Psoas muscle (tissue), 8 donors: ENCODE measurements around the gene PDE6D. TPM values are rescaled to one million over a fixed set of nuclear protein-coding genes. Genes with fewer than 3 reads are reported as not detected.

Experiments used
- ATAC-seq, 4 donors: fragments of 200-7000 bp; cut with Tn5 transposase; one replicate each; pipeline ENCODE4 v1.9.1; 2020; ENCODE audit warnings: moderate library complexity in 3 of 4, mild to moderate bottlenecking in 2 of 4
- DNase-seq, 2 donors: peaks; one replicate each; pipeline ENCODE4 v3.0.0-alpha.2; 2020
- H3K27ac ChIP-seq: fragments of 200-600 bp; one replicate; pipeline ENCODE4 v1.8.0; 2022
- H3K27me3 ChIP-seq, 3 donors: fragments of 200-600 bp in 1 of 3; one replicate each; pipeline versions ENCODE4 v1.6.1 to v1.8.0; 2013 to 2022; ENCODE audit warnings: low read length in 2 of 3, mild to moderate bottlenecking in 2 of 3, moderate library complexity in 1 of 3; ENCODE audit not compliant: insufficient read depth in 3 of 3
- H3K36me3 ChIP-seq, 2 donors: fragments of 200-600 bp in 1 of 2; one replicate each; pipeline versions ENCODE4 v1.6.1 to v1.8.0; 2013 to 2022; ENCODE audit warnings: low read depth in 1 of 2, mild to moderate bottlenecking in 1 of 2, moderate library complexity in 1 of 2; ENCODE audit not compliant: insufficient read depth in 1 of 2
- H3K4me1 ChIP-seq: fragments of 200-600 bp; one replicate; pipeline ENCODE4 v1.8.0; 2022
- H3K4me3 ChIP-seq: fragments of 200-600 bp; one replicate; pipeline ENCODE4 v1.8.0; 2022; ENCODE audit warnings: mild to moderate bottlenecking
- H3K9me3 ChIP-seq: fragments of 200-600 bp; one replicate; pipeline ENCODE4 v1.8.0; 2022
- WGBS, 3 donors: extraction: QIAGEN DNeasy Blood & Tissue Kit; methylation state at CpG; one replicate each; pipeline versions ENCODE4 v1.1.6 to v1.1.7; 2013; 5-methylcytosine and 5-hydroxymethylcytosine counted together
- intact Hi-C, 2 donors: fragments of 100-400 bp; cut with DNase I; formaldehyde crosslinking; loops; one replicate each; pipeline versions ENCODE4 v1.11.0 to v1.14.2; 2022
- polyA plus RNA-seq, 3 donors: library from polyadenylated mRNA; stranded (reverse); fragments of 200-250 nt; gene quantifications; one replicate each; pipeline ENCODE4 v1.2.3, GENCODE V29; 2013
- total RNA-seq, 4 donors: library from RNA; stranded (reverse); fragmentation: NEBNext Ultra II Directional in 2 of 4; extraction: Animal tissue kit (Norgen Biotek cat#: 25700) in 2 of 4; gene quantifications; one replicate each; pipeline versions ENCODE4 v1.2.1 to v1.2.4, GENCODE V29; 2021 to 2023
- TF ChIP-seq, protein P1 (sequence below): fragments of 200-600 bp; IDR thresholded peaks from one replicate; pipeline ENCODE4 v1.8.0; 2022; ENCODE audit warnings: antibody characterized with exemption
- donor health status: healthy with polysubstance abuse.
- donor health status: DM: no; HTN: no; CAD: no; lungs with moderate emphysema.
- donor health status: Bipolar disorder and iron deficiency.
- donor health status: healthy.
- donor health status: DM: yes; HTN: yes; CAD: no.
- donor health status: DM: no; HTN: no; CAD: no.
- donor health status: DM: no; HTN: no; CAD: no.
- donor health status: DM: yes; HTN: yes; CAD: no.

The PDE6D gene
- total and polyA plus RNA-seq, 7 donors = 8.7 to 22.5 (median 13.8) TPM

DNA sequence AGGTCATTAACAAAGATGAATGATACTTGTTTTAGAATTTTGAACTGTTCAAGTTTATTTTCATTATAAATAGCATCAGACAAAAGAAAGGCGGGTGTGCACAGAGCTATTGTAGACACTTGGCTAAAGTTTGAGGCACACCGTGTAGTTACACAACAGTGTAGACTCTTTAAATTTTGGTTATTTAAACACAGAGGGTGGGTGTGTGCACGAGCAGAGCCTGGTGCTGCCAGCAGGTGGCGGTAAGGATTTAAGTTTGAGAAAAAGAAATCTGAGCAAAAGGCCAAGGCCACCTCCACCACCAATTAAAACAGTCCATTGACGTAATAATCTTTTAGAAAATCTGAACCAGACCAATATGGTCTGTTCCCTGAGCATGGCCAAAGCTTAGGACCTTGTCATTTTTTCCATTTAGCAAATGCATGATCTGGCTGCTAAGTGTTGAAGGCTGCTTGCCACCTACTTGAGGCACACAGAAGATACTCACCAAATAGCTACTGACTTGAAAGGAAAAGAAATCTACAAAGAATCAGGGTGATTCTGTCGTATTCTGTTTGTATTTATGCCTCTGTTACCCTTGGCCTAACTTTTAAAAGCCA is 19.5 kb upstream of the PDE6D start:
- peak in 1 of 2 donors; percentile 30 for DNase-seq
- intact Hi-C loops = no loop called here

DNA sequence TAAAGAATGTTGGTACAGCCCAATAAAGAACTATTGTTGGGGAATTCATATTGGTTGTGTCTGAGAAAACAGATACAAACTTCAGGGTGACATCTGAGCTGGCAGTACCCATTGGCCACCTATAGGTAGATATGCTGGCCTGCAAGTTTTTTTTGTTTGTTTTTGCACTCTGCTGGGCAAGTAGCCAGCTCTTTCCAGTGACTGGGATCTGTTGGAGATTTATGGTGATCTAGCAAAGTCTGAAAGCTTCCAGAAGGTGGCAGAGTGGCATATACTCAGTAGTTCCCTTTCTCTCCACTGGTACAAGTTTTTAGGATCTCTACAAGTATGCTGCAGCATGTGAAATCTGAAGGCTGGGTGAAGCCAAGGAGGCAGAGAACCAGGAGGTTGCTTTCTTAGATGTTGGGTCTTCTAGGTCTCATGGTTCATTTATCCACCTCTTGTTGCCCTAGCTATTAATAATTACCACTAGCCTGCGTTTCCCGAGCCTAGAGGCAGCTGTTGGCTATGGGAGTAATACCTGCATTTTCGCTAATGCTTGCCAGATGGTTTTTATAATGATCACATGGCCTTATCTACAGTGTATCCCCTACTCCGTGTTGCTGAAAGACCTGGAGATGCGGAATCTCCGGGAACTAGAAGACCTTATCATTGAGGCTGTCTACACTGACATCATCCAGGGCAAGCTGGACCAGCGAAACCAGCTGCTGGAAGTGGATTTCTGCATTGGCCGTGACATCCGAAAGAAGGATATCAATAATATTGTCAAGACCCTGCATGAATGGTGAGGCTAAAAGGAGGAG is 14.6 kb upstream of the PDE6D start:
- Histone ChIP-seq H3K9me3 (no peaks in the 10 kb centered on the region), H3K4me3 (no peak overlapping the region), H3K4me1 (no peaks in the 10 kb centered on the region), H3K27ac (no peak overlapping the region), H3K27me3 (no peaks in the 10 kb centered on the region), H3K36me3 (peaks cover 3 to 97% of the 10 kb centered on the region in 2 donors)
- ATAC-seq (peak in 2 of 4 donors; percentile 41 to 48), DNase-seq (no peak)
- TF ChIP-seq, protein P1, sequence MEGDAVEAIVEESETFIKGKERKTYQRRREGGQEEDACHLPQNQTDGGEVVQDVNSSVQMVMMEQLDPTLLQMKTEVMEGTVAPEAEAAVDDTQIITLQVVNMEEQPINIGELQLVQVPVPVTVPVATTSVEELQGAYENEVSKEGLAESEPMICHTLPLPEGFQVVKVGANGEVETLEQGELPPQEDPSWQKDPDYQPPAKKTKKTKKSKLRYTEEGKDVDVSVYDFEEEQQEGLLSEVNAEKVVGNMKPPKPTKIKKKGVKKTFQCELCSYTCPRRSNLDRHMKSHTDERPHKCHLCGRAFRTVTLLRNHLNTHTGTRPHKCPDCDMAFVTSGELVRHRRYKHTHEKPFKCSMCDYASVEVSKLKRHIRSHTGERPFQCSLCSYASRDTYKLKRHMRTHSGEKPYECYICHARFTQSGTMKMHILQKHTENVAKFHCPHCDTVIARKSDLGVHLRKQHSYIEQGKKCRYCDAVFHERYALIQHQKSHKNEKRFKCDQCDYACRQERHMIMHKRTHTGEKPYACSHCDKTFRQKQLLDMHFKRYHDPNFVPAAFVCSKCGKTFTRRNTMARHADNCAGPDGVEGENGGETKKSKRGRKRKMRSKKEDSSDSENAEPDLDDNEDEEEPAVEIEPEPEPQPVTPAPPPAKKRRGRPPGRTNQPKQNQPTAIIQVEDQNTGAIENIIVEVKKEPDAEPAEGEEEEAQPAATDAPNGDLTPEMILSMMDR = no peak
- intact Hi-C loops = no loop called here
- 74 to 83% (median 81%) methylated on average over 9 of the region's 9 CpGs for WGBS, 3 donors

More for the DNA sequence above, 19.5 kb upstream of the PDE6D start:
- ATAC-seq = peak in 2 of 4 donors; percentile 48 to 62
- 54 to 61% (median 57%) methylated on average over 6 of the region's 6 CpGs for WGBS, 3 donors
- no peaks in the 10 kb centered on the region for H3K9me3 ChIP-seq
- peaks cover 13 to 86% of the 10 kb centered on the region in 2 donors for H3K36me3 ChIP-seq
- H3K27me3 ChIP-seq = no peaks in the 10 kb centered on the region
- no peak overlapping the region for H3K4me3 ChIP-seq
- H3K27ac ChIP-seq = no peak overlapping the region
- TF ChIP-seq, protein P1 = peak; percentile 51
- H3K4me1 ChIP-seq = no peaks in the 10 kb centered on the region

DNA sequence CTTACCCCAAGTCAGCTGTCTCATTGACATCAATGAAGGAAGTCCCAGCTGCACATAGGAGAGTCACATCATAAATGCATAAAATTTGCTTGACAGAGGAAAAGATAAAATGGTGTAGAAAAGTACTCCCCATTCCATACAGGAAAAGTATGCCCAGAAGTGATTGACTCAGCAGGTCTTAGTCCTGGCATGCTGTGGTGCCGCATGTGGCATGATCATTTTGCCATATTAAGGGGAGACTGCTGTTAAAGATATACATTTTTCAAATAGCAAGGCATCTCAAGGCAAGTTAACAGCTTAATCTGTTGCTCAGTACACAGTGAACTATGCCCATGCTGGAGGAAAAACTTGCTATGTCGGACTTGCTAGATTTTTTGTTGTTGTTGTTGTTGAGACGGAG is 13.3 kb upstream of the PDE6D start:
- no peak overlapping the region for H3K4me3 ChIP-seq

DNA sequence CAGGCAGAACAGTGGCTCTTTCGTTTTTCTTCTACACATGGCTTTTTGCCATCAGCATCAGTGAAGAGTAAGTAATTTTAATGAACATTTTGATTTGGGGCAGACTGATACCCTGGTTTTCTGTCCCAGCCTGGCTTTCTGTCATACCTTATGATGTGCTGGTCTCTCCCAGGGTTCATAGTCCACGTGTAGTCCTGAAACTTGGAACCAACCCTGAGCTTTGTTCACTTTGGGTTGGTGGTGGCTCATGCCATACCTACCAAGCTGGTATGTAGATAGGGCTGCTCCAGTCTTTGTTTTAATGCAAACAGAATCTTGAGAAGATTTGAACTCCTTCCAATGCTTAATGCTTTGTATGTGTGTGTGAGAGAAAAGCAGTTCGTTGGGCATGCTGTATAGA is 10.0 kb upstream of the PDE6D start:
- WGBS, 3 donors = 68 to 80% (median 73%) methylated on average over 3 of the region's 3 CpGs
- TF ChIP-seq, protein P1 = no peak
- H3K27ac ChIP-seq = no peak overlapping the region

More for the DNA sequence above, 13.3 kb upstream of the PDE6D start:
- Histone ChIP-seq H3K36me3 (peaks cover 3 to 95% of the 10 kb centered on the region in 2 donors), H3K9me3 (no peaks in the 10 kb centered on the region), H3K27ac (no peak overlapping the region), H3K4me1 (no peaks in the 10 kb centered on the region), H3K27me3 (no peaks in the 10 kb centered on the region)
- WGBS, 3 donors = 92 to 94% (median 93%) methylated on average over 3 of the region's 3 CpGs
- ATAC-seq (no peak), DNase-seq (no peak)
- intact Hi-C loops = no loop called here
- TF ChIP-seq, protein P1 = no peak

More for the DNA sequence above, 10.0 kb upstream of the PDE6D start:
- Histone ChIP-seq H3K9me3 (no peaks in the 10 kb centered on the region), H3K4me1 (peaks cover 21% of the 10 kb centered on the region), H3K36me3 (peaks cover 3 to 77% of the 10 kb centered on the region in 2 donors), H3K4me3 (no peak overlapping the region), H3K27me3 (no peaks in the 10 kb centered on the region)
- no peak for DNase-seq
- no peak for ATAC-seq
- intact Hi-C loops = no loop called here
